Measurements from ENCODE around the gene TIGAR. TPM values are rescaled to one million over a fixed set of nuclear protein-coding genes. Genes with fewer than 3 reads are reported as not detected.

TIGAR gene
- total RNA-seq, 1 experiment from 2014 or later: 27.5 TPM

GRCh38 chr12:4286771-4287317 is 34.2 kb upstream of the TIGAR start:
- peaks cover 12% of the 10 kb centered on the region; the same call in 1 of the 2 replicates for H3K79me2 ChIP-seq (ENCODE audit: insufficient read depth, low read length)

More at GRCh38 chr12:4286771-4287317, 34.2 kb upstream of the TIGAR start:
- H2BK12ac ChIP-seq (ENCODE audit: insufficient read length, low read depth, low read length): no peak overlapping the region
- H4K5ac ChIP-seq (ENCODE audit: insufficient read length, low read depth, low read length): no peak overlapping the region
- H3K23ac ChIP-seq (ENCODE audit: insufficient read length, low read depth, low read length): no peak overlapping the region
- H3K14ac ChIP-seq (ENCODE audit: insufficient read depth, low read length): no peak overlapping the region
- no peak for TF ChIP-seq CTCF (conservative IDR thresholded peaks at IDR 0.05)
- H2AK5ac ChIP-seq (ENCODE audit: insufficient read length, low read length): no peak overlapping the region
- H3K4me3 Mint-ChIP-seq: peak overlapping the region in 1 of 2 experiments; percentile 16; a peak in 1 of 5 replicates
- H4K8ac ChIP-seq (replicated peaks; ENCODE audit: insufficient read length, low read depth, low read length): no peak overlapping the region
- H3K27me3 ChIP-seq (ENCODE audit: insufficient read depth, low read length): no peaks in the 10 kb centered on the region
- no peaks in the 10 kb centered on the region for H3K9me3 Mint-ChIP-seq
- no peak overlapping the region for H2BK15ac ChIP-seq (ENCODE audit: low read depth, low read length)
- peaks cover 14% of the 10 kb centered on the region for H3K79me1 ChIP-seq (ENCODE audit: insufficient read depth, low read depth, low read length, poor library complexity, severe bottlenecking)
- no peak overlapping the region for H4K91ac ChIP-seq (ENCODE audit: insufficient read length, low read depth, low read length)
- H2BK20ac ChIP-seq (ENCODE audit: low read depth, low read length, poor library complexity, severe bottlenecking): no peak overlapping the region
- no peak overlapping the region for H3K4ac ChIP-seq (ENCODE audit: low read depth, low read length)
- no CpG with 5 or more reads among the region's 14 CpGs for WGBS (ENCODE audit: extremely low coverage, insufficient read length, low lambda C conversion rate)
- peak overlapping the region in 2 of 3 experiments; percentile 7 to 57; a peak in 2 of 7 replicates for H3K27ac Mint-ChIP-seq
- no peak overlapping the region for H3T11ph ChIP-seq (ENCODE audit: low read length)
- H4K20me1 ChIP-seq (ENCODE audit: control insufficient read depth, insufficient read depth, insufficient read length): no peaks in the 10 kb centered on the region
- H3K4me1 ChIP-seq (ENCODE audit: insufficient read depth, low read length): no peaks in the 10 kb centered on the region
- H3K18ac ChIP-seq (ENCODE audit: insufficient read length, low read depth, low read length): no peak overlapping the region
- H3K4me1 Mint-ChIP-seq: peaks cover 3 to 6% of the 10 kb centered on the region in 2 experiments; a peak in 3 of 4 replicates
- no peak overlapping the region for H2AFZ ChIP-seq (ENCODE audit: low read length)
- H3K9me3 ChIP-seq (ENCODE audit: control insufficient read depth, low read depth, low read length): no peaks in the 10 kb centered on the region
- no peak overlapping the region for H3K9ac ChIP-seq (ENCODE audit: extremely low read depth, insufficient read length, low read length)
- no peak overlapping the region for H3K56ac ChIP-seq (ENCODE audit: insufficient read length, low read depth, low read length)
- no peak overlapping the region for H2BK5ac ChIP-seq (ENCODE audit: insufficient read length, low read length)
- no peaks in the 10 kb centered on the region for H3K23me2 ChIP-seq (ENCODE audit: insufficient read length, low read depth, low read length, poor library complexity, severe bottlenecking)
- H3K36me3 Mint-ChIP-seq (ENCODE audit: insufficient read depth in 1 of 3, low read depth in 3 of 3): peaks cover 85 to 98% (median 97%) of the 10 kb centered on the region in 3 experiments
- no peak overlapping the region for H3K27ac ChIP-seq (ENCODE audit: insufficient read length, low read depth, low read length)
- H3K4me2 ChIP-seq (ENCODE audit: insufficient read depth, insufficient read length, low read length): no peak overlapping the region
- H2BK120ac ChIP-seq (ENCODE audit: low read depth, low read length, poor library complexity, severe bottlenecking): no peak overlapping the region
- H3K27me3 Mint-ChIP-seq (ENCODE audit: low read depth): no peaks in the 10 kb centered on the region
- DNase-seq: no peak
